Right kidney (tissue), 1 donor: ENCODE data around the gene NCAM1.

Source experiments
- DNase-seq: peaks from one replicate; pipeline ENCODE4 v3.0.0-alpha.2; 2016

NCAM1 gene

GRCh38 chr11:113201054-113201818 lies 240.0 kb downstream of the NCAM1 start:
- DNase-seq = no peak

- no peak for DNase-seq
These were observed 241.2 kb downstream of the NCAM1 start for GRCh38 chr11:113202431-113202830.

DNA sequence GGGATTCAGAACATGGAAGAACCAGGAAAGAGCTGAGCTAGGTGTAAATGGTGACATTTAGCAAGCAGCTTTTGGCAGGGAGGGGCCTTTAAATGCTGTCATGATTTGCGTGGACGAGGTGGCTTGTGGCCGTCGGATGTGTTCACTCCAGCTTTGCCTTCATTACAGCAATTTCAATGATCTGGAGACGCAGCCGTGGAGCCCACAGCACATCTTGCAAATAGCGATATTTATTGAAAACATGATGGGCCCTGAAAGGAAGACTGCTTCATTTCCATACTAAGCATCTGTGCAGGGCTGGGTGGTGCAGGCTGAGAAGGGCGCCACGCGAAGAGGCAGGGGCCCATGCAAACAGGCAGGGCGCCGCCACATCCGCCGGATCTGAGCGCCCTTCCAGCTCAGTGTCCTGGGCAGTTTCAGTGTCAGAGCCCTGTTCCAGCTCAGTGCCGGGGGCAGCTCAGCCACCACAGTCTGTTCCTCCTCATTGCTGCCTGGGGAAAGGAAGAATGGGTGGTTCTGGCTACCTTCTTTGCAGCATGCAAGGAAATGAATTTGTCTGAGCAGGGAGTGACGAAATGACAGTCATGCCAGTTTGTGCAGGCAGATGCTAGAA lies 242.0 kb downstream of the NCAM1 start:
- no peak for DNase-seq

GRCh38 chr11:113204280-113204679 lies 243.1 kb downstream of the NCAM1 start:
- DNase-seq = no peak

DNA sequence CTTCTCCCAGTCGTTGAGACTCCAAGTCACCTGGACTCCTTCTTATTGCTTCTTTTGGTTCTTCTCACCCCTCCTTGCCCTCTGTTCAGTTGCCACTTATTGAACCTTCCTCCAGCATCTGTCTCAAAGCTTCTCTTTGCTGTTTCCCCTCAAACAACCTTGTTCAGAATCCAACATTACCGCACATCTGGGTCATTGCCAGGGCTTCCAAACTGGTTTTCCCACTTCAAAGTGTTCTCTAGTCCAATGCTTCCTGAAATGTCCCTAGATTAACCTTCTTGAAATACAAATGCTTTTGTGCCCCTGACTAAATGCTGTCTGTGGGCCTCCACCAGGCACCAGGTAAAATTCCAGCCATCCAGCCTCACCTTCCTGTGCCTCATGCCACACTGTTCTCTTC lies 252.3 kb downstream of the NCAM1 start:
- DNase-seq = no peak

DNA sequence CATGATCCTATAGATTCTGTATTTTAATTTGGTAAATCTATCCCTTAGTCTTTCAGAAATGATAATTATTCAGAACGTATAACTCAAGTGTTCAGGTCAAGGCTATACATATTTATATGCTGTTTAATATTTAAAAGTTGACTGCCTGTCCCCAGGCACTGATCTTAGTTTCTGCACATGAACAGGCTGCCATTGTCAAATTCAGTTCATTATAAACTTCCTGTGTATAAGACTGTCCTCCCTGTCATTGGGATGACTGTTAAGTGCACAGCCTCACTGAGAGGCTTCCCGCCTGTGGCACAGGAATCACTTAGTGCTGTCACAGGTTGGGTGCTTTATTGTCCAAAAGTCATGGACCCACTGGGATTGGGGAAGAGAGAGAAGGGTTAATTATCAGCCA lies 261.0 kb downstream of the NCAM1 start:
- no peak for DNase-seq

- DNase-seq = no peak
These were observed 273.7 kb downstream of the NCAM1 start for GRCh38 chr11:113234888-113235287.

GRCh38 chr11:113237261-113237660 lies 276.0 kb downstream of the NCAM1 start:
- no peak for DNase-seq

GRCh38 chr11:113238721-113239120 lies 277.5 kb downstream of the NCAM1 start:
- no peak for DNase-seq

GRCh38 chr11:113240389-113240788 lies 279.2 kb downstream of the NCAM1 start:
- DNase-seq = no peak

GRCh38 chr11:113240790-113241635 lies 279.8 kb downstream of the NCAM1 start:
- DNase-seq = no peak

DNA sequence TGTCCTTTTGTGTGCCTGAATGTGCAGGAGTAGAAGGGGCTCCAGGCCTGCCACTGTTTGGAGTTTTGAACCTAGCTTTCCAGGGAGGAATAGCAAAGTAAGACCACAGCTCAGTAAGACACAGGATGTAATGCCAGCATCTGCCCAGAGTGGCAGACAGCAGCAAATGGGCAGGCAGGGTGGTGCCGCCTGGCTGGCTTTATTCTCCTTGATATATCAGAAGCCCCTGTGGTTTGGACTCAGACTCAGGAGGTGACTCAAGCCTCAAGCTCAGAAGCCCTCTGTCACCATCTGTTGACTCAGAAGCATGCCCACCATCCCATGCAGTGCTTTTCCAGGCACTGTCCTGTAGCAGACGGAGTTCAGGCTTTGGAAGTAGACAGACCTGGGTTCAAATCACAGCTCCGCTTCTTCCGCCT lies 280.4 kb downstream of the NCAM1 start:
- DNase-seq = no peak

- DNase-seq = no peak
These were observed 280.8 kb downstream of the NCAM1 start for GRCh38 chr11:113242060-113242459.

GRCh38 chr11:113242767-113243397 lies 281.7 kb downstream of the NCAM1 start:
- DNase-seq = peak; percentile 9

GRCh38 chr11:113243696-113244095 lies 282.5 kb downstream of the NCAM1 start:
- no peak for DNase-seq

GRCh38 chr11:113245216-113245615 lies 284.0 kb downstream of the NCAM1 start:
- no peak for DNase-seq

- DNase-seq = no peak
These were observed 286.0 kb downstream of the NCAM1 start for GRCh38 chr11:113247221-113247620.

- DNase-seq = no peak
These were observed 286.7 kb downstream of the NCAM1 start for GRCh38 chr11:113247966-113248365.

DNA sequence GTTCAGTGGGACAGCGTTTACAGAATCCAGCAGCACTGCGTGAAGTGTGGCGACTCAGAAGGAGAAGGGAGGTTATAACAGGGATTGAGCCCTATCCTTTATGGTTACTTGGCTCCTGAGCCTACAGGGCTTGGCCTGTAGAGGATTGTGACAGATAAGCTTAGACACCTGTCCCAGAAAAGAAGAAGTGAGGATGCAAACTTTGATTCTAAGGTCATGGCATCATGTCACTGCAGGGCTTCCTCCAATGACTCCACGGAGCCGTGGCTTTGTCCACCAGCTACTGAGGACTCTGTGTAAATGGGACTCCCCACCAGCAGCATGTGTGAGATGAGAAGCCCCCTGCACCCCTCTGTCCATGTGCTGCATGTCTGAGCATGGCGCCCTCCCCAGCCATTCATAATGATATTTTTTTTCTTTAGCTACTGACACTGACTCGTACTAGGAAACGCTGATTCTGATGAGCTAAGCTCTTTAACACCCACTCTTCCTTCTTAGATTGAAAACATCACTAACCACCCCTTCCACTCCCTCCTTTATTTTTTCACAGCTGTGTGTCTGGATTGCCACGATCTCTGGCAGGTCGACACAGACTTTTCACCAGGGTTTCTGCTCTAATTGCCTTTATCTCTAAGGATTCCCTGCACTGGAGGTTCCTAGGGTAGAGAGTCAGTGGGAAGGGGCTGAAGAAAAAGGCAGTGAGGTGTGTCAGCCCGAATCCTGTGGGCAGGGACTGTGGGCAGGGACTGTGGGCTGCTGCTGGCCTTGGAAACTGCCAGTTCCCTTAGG lies 287.7 kb downstream of the NCAM1 start:
- peak; percentile 4 for DNase-seq

DNA sequence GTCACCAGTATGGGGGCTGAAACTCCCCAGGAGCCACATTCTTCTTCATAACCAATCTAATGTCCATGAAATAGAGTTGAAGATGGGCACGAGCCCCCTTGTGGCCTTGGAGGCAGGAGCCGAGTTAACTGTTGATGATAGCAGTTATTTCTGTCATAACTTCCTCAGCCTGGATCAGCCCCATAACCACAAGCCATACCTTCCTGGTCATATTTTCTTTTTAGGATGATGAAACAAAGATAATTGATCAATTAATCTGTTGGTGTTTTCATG lies 288.2 kb downstream of the NCAM1 start:
- DNase-seq = no peak

DNA sequence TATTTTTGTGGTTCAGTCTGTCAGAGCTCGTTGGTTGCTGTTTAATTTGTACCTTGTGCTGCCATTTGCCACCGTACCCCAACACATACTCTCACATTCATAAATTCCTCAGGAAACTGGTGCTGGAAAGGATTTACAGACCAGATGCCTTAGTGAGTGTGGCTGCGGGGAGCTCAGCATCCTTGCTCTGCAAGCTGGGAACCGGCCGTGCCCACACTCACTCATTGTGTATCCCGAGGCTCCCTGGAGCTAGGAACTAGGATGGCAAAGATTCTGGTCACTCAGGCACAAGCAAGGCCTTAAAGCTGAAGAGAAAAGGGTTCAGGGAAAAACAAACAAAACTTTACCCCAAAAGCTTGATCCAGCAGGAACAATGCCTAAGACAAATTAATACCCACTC lies 288.6 kb downstream of the NCAM1 start:
- DNase-seq = no peak

- no peak for DNase-seq
These were observed 290.1 kb downstream of the NCAM1 start for GRCh38 chr11:113251281-113251680.
